Stimulated activated CD4-positive, alpha-beta T cell treated with anti-CD3 and anti-CD28 coated beads, Interleukin-4, amount 100 ng/mL, for 24 hours (primary cell): ENCODE results near the gene METTL3.

Experiments
- DNase-seq: peaks from one replicate; pipeline ENCODE4 v3.0.0-alpha.2; 2020

METTL3 gene

GRCh38 chr14:21476523-21476924, 34.6 kb downstream of the METTL3 start:
- DNase-seq: peak; percentile 83

GRCh38 chr14:21475767-21476522, 35.2 kb downstream of the METTL3 start:
- DNase-seq: no peak

GRCh38 chr14:21467616-21468015, 43.5 kb downstream of the METTL3 start:
- DNase-seq: no peak

- DNase-seq: peak; percentile 100
Observed at GRCh38 chr14:21455912-21456667, 55.0 kb downstream of the METTL3 start, which contains the start of gene CHD8. Gene CHD8 (minus strand): TSS chr14:21456123. CDS start chr14:21431643, 24,480 bp downstream.

- DNase-seq: no peak
Observed at GRCh38 chr14:21455592-21455911, 55.6 kb downstream of the METTL3 start.

GRCh38 chr14:21454843-21455544, 56.1 kb downstream of the METTL3 start:
- DNase-seq: peak; percentile 15

GRCh38 chr14:21449899-21450216, 61.3 kb downstream of the METTL3 start:
- DNase-seq: no peak
